ENCODE measurements around the gene HAND2.

HAND2 gene

DNA sequence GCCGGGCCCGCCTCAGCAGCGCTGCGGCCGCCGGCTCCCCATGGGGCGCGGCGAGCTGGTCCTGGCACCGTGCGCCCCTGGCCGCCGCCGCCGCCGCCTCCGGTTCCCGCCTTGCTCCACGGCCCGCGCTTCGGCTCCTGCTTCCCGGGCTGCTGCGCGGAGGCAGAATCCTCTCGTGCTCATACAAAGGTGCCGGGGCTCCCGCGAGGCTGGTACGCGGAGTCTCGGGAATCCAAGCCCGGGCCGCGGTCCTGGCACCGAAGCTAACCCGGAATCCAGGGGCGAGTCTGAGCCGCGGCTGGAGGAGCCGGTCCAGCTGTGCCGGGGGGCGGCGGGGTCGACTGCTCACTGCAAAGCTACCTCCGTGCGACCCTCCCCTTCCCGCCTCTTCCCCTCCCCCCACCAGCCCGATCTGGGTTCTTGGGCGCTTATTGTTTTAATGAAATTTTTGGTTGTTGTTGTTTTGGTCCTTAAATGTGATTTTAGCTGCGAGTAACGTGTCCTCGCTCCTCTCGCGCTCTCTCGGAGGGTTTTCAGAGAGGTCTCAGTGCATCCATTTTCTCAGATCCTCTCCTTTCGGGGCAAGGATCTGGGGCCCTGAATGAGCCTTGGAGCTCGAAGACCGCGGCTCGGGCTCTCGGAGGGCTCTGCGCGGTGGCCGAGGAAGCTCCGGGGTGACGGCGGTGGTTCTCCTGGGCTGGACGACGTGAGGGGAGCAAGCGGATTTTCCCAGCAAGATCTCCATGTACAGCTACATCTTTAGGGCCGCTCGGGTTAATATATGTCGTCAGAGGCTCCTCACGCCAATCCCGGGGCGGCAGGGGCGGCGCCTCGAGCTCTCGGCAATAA lies at the start of gene HAND2:
TSS of gene HAND2 (minus strand) at position 753 of the 849 bp plus-strand sequence. CDS start 940 bp downstream, outside the sequence.
- DNase-seq: no peak

- DNase-seq: no peak
Observed at GRCh38 chr4:173578956-173579355, 48.9 kb upstream of the HAND2 start.

- no peak for DNase-seq
Observed at GRCh38 chr4:173577963-173578362, 47.9 kb upstream of the HAND2 start.

DNA sequence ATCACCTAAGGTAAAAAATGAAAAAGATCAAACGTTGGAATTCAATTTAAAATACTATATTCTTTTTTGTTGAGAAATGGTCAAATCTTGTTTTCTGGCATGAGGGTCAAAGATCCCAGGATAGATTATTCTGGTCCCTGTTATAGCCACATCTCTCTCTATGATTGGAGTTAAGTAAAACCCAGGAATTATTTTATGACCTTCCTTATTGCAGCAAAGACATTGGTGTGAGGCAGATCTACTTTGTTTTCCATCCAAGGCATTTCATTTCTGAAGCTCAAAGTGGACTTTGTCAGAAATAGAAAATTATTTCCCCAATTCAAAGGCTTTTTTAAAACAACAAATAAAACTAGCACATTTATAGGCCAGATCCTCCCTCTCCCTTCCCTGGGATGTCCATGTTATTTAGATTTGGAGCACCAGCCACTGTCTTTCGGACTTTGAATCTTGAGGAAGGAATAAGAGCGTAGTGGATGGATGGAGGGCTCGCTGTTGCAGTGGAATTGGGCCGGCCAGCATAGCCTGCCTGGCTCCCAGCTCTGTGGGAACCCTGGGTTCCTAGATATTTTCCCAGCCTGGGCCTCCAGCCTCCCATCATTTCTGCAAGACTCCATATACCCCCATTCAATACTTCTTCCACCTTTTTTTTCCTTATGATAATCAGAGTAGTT lies 45.6 kb upstream of the HAND2 start:
- DNase-seq: no peak

- no peak for DNase-seq
Observed at GRCh38 chr4:173573725-173574124, 43.7 kb upstream of the HAND2 start.

GRCh38 chr4:173573286-173573685 lies 43.3 kb upstream of the HAND2 start:
- DNase-seq: no peak

DNA sequence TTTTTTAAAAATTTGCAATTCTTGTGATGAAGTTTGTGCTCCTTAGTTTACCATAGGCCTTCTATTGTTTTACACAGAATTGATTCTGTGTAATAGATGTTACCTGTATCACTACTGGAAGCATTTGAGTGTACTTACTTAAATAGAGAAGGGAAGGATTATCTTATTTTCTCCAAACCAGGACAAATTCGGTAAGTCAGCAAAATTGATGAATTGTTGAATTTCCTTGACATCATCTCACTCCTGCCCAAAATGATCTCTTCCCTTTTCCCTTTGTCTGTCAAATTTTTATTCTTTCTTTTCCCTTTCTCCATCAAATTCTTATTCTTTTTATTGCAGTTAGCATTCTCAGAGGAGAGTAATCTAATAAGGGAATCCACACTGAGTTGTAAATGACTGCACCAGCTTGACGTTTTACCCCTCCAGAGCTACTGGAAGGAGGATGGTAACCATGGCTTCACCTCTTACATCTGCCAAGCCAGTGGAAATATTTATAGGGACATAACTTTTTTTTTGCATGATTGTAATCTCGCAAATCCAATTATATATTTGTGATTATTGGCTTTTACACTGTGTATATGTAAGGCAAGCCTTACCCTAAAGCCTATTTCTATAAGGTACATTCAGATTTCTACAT lies 42.6 kb upstream of the HAND2 start:
- DNase-seq: no peak

GRCh38 chr4:173571620-173572019 lies 41.6 kb upstream of the HAND2 start:
- DNase-seq: no peak

DNA sequence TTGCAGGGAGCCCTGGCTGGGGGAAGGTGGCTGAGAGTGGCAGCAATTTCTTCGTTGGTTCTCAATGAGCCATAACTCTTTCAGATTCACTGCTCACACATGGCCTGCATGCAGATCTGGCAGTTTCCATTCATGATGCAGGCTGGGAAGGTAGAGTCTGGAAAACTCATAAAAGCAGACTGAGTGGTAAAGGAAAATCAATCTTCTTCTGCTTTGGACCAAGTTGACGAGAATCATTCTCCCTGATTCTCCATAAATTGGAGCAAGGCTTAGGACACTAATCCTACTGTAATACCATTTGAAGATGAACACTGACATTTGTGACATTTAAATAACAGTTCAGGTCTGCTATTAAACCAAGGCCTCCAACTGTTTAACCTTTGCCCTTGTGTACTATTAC lies 35.3 kb upstream of the HAND2 start:
- no peak for DNase-seq

DNA sequence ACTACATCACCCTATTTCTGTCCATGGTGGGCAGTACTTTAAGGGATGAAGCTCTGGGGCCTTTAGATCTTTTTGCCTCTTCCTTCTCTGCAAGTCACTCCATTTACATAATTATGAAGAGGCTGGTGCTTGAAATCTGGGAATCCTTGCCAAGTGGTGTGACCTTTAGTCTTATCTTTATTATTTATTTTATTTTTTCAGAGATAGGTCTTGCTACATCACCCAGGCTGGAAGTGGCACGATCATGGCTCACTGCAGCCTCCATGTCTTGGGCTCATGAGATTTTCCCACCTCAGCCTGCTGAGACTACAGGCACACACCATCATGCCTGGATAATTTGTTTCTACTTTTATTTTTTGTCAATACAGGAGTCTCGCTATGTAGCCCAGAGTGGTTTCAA lies 34.4 kb upstream of the HAND2 start:
- DNase-seq: no peak

DNA sequence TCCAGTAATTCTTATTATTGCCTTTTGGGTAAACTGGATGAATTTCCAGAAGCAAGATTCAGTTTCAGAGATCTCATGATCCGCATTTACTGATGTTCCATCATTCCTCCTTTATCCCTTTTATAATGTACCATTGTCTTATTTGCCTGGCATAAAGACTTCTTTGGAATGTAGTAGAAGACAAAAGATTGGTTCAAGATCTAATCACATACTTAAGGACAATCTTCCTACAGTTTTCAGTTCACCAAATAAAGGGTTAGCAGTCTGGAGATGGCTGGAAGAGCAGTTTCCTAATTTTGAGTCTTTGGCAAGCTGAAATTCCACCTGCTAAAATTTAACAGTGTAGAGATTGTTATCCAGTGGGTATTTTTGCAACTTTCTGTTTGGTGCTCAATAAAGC lies 30.9 kb upstream of the HAND2 start:
- DNase-seq: no peak

DNA sequence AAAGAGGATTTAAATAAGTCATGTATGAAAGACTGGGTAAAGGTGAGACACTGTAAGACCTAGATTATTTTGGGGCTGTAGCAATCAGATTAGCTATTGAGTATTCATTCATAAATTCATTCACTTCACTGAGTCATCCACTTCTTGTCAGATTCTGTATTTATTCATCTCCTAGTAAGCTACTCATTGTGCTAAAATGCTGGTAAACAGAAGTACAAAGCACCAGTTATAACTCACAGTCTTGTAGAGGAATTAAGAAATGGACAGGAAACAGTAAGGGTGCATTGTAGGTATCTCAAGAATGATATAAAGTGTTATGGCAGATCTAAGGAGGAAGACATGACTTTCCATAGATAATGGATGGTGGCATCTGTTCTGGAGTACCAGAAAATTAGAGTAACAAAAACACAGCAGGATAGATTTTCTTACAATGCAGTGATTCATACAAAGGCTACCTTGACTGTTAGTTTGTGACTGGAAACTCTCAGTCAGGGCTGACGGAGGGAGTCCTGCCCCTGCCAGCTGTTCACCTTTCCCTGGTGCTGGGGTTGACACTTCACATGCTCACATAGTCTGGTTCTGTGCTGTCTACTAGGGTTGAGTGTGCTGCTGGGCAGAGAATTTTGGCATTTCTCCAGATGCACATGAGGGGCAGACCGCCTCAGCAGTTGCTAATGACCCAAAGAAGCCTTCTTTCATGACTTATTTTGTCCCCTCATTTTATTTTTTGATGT lies 26.5 kb upstream of the HAND2 start:
- DNase-seq: no peak

DNA sequence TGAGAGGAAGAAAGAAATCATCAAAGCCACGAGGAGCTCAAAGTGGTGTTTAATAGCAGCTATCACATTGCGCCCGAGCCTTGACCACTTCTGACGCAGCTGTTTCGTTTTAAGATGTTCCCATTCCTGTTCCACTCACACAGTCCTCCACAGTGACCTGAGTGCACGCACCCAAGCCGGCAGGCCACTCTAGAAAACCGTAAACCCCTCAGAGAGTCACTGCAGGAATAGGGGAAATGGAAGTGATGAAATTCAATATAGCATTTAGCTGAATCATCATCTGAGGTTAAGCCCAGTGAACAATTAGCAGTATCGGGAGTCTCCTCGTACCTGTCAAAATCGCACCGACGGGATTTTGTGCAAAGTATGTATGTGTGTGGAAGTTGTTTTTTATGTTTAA lies 17.9 kb upstream of the HAND2 start:
- no peak for DNase-seq

DNA sequence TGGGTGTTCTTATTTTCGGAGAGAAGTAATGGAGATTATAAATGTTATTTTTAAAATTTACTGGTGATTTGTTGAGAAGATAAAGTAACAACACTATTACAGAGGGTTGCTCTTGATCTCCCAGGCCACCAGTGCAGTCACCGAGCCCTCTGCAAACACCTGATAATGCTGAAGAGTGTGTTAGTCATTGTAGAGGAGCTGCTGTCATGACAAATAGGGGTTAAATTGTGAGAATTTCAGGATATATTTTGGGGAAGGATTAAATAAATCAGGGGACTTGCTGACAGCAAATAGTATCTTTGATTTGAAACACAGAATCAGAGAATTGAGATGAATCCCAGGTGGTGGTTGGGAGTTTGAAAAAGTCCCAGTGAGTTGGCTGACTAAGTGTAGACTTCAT lies 16.7 kb upstream of the HAND2 start:
- DNase-seq: no peak

- no peak for DNase-seq
Observed at GRCh38 chr4:173545440-173545839, 15.4 kb upstream of the HAND2 start.

- DNase-seq: no peak
Observed at GRCh38 chr4:173543266-173543665, 13.2 kb upstream of the HAND2 start.

DNA sequence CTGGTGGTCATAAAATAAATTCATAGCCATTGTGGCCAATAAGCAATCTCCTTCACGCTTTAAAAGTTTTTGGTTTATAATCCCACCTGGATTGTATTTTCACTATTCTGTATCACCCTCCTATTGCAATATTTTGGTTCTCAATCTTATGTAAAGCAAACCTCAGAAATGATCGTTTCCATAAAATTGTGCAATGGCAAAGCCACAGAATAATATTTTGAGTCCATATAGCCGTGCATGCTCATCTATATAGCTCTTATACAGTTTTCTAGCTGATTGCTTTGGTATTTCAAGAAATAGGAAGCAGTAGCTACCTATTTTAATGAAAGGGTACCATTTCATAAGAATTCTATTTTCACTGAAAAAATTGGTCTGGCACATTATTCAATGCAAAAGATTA lies 10.0 kb upstream of the HAND2 start:
- no peak for DNase-seq

GRCh38 chr4:173538909-173539445 lies 8.9 kb upstream of the HAND2 start:
- DNase-seq: no peak

GRCh38 chr4:173538148-173538908 lies 8.3 kb upstream of the HAND2 start:
- no peak for DNase-seq

GRCh38 chr4:173537613-173538147 lies 7.7 kb upstream of the HAND2 start:
- no peak for DNase-seq

DNA sequence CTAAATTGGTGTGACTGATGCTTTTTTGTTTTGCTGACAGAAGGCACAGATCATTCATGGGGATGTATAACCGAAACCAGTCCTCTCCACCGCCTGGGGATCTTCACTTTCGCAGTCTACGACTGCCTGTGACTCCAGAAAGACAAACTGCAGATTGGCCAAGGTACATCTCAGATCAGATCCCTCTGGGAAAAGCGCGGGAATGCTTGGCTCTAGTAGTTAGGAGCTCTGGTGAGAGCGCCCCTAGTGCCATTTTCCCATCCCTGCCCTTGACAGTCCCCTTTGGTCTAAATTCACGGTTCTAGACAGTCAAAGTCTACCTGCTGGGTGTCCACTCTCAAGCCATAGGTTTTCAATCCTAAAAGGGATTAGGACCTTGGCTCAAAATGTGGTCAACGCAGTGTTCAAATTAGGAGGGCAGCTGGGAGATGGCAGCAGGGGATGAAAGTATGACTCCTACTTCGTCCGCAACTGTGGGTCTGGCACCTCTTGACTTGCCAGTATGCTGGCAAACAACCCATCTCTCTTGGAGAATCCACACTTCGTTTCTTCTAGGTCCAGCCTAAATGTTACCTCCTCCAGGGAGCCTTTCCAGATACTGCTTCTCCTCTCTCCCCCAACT lies 6.9 kb upstream of the HAND2 start:
- DNase-seq: no peak

All from CD4-positive, alpha-beta T cell treated with Interleukin-15 for 1 hour (primary cell).